Skin epidermis (tissue), 12 donors: ENCODE measurements around the gene ARID1A.
"Not testable (repeated sequence)": the region's sequence is repeated elsewhere in the genome, so short reads cannot be mapped to it uniquely, and the experiment has no call there.

Source experiments
- H3K27ac ChIP-seq, 21 experiments: fragments of 200-600 bp; sonication (generic) in 11 of 21; one replicate each; pipeline ENCODE4 v1.5.0; 2020; ENCODE audit warnings: mild to moderate bottlenecking in 3 of 21, inconsistent platforms in 2 of 21, moderate library complexity in 2 of 21
- H3K4me3 ChIP-seq, 7 experiments: fragments of 200-600 bp; sonication (generic) in 2 of 7; one replicate each; pipeline ENCODE4 v1.5.0; 2020; ENCODE audit warnings: inconsistent platforms in 2 of 7, mild to moderate bottlenecking in 2 of 7, moderate library complexity in 1 of 7

ARID1A gene

DNA sequence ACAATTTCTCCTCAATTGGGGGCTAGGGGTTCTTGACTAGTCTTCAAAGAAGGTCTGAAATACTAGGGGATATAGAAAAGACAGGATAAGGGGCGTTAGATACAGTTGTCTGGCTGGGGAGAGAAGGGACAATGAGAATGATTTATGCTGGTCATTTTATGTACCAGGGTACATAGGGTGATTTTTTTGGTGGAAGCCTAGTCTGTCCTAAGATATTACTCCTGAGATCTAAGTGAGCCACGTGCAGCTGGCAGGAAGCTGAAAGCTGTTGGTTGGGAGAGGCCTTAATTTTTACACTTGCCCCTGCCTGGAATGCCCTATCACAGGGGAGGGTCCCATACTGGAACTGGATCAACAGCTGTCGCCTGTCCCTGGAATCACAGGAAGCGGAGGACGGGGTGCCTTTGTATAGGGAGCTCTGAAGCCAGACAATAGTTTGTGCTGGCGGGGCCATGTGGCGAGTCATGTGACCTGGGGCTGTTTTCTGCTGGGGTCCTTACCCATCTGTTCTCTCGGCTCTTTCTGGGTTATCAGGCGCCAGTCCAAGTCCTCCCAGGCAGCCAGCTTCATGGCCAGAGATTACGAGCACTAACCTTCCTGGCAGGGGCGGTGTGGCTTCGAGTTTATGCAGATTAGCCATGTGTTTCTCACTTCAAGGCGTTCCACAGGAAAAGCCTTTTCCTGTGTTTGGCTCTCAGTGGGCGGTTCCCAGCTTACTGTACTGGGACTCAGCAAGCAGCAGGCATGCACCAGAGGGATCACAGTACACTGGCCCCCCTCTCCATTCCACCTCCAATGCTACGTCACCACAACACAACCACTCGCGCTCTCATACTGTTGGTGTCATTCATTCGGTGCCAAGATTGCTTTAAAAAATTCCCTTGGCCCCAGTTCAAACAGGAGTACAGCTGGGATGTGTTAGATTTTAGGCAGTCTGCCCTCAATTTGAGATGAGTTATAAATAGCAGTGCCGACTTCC lies 27.5 kb downstream of the ARID1A start:
- Histone ChIP-seq H3K4me3 (no peak overlapping the region), H3K27ac (peak overlapping the region in 11 of 21 experiments; percentile 3 to 76 (median 54))

DNA sequence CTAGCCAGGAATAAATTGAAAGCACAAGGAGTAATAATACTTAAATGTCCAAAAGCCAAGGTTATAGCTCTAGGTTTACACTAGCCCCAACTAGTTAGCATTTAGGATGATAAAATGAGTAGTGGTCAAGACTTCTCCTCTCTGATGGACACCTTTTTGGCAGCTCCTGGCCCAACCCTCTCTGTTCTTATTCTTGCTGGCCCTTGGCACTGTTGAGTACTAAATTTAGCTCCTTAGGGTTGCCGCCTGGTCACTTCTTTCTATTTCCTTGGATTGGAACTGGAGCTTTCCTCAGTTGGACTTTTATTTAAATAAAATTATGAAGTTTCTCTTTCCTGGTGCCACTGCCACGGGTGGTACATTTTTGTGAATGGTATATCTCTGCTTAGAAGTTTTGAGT lies 28.3 kb downstream of the ARID1A start:
- Histone ChIP-seq H3K4me3 (no peak overlapping the region), H3K27ac (peak overlapping the region in 3 of 21 experiments; percentile 0 to 69 (median 65))

DNA sequence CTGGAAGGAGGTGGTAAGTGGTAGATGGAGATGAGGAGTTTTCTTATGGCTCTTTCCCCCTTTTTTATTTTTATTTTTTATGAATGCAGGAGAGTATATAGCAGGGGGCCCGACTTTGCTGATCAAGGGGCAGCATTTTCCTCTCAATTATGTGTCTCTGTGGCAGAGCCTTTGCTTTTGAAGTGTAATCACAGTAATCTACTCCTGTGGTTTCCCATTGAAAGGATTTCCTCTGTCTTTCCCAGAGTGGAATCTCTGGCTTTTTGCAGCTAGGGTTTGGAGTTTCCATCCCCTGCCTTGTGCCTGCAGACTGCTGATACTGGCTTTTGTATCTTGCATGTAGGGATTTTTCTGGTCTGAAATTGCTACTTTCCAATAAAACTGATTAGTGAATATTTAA lies 29.1 kb downstream of the ARID1A start:
- H3K27ac ChIP-seq: peak overlapping the region in 1 of 21 experiments; percentile 69

DNA sequence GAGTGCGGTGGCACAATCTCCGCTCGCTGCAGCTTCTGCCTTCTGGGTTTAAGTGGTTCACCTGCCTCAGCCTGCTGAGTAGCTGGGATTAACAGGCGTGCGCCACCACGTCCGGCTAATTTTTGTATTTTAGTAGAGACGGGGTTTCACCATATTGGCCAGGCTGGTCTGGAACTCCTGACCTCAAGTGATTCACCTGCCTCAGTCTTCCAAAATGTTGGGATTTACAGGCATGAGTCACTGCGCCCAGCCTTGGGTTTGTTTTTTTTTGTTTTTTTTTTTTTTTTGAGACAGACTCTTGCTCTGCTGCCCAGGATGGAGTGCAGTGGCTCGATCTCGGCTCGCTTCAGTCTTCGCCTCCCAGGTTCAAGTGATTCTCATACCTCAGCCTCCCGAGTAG lies 30.1 kb downstream of the ARID1A start:
- H3K4me3 ChIP-seq: not testable (repeated sequence)
- peak overlapping the region in 1 of 21 experiments; percentile 28 for H3K27ac ChIP-seq

More for the DNA sequence above, 29.1 kb downstream of the ARID1A start:
- H3K4me3 ChIP-seq: no peak overlapping the region

DNA sequence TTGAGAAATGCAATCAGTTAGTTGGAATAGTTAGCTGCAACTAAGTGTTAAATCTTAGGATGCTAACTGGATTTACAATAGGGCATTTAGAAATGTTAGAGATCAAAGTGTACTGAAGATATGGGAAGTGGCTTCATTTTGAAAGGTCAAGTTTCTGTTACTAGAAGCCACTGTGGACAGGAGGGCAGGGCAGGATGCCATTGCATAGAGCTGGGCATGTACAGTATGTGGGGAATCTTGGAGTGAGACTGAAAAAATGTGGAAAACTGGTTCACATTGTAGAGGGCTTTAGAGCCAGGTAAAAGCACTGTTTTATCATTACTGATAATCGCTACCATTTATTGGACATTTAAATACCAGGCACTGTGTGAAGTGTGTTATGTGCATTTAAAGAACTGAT lies 31.0 kb downstream of the ARID1A start:
- Histone ChIP-seq H3K27ac (no peak overlapping the region), H3K4me3 (no peak overlapping the region)

DNA sequence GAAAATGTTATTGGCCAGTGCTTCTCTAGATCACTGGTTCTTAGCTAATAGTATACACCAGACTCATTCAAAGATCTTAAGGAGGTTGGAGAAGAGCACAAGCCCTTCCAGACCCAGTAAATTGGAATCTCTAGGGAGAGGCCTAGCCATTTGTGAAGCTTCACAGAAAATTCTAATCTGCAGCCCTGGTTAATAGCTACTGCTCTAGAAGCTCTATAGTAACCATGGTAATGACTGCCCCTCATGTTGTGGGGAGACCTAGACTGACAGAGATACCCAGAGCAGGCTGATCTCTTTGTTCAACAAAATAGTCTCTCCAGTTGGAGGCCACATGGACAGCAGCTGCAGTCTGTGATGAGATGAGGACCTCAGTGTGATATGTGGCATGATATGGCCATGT lies 31.7 kb downstream of the ARID1A start:
- no peak overlapping the region for H3K4me3 ChIP-seq
- peak overlapping the region in 2 of 21 experiments; percentile 29 to 46 for H3K27ac ChIP-seq

DNA sequence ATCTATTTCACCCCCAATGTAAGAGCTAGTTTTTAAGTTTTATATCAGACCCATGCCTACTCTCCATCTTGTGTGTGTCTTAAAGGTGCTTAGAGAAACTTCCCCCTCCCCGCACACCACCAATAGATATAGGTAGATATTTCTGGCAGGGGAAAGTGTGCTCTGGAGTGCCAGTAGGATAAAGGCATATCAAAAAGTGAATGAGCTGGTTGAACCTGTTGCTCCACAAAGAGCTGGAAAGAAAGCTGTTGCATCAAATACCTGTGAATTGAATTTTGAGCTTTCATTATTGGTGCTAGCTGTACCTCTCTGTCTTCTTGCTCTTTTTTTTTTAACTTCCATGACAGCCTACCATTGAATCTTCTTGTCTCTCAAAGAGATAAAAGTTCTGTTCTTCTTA lies 32.8 kb downstream of the ARID1A start:
- peak overlapping the region in 3 of 21 experiments; percentile 14 to 46 (median 24) for H3K27ac ChIP-seq

DNA sequence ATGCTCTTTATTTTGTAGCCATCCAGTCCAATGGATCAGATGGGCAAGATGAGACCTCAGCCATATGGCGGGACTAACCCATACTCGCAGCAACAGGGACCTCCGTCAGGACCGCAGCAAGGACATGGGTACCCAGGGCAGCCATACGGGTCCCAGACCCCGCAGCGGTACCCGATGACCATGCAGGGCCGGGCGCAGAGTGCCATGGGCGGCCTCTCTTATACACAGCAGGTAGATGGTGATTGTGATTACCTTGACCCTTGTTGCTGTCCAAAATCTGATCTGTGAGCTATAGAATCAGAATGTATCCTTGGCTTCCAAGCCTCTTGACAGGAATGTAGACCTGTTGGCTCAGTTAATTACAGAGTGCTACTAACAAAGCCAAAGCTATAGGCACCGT lies 33.8 kb downstream of the ARID1A start:
- Histone ChIP-seq H3K4me3 (no peak overlapping the region), H3K27ac (peak overlapping the region in 2 of 21 experiments; percentile 15 to 46)

More for the DNA sequence above, 32.8 kb downstream of the ARID1A start:
- H3K4me3 ChIP-seq: no peak overlapping the region

DNA sequence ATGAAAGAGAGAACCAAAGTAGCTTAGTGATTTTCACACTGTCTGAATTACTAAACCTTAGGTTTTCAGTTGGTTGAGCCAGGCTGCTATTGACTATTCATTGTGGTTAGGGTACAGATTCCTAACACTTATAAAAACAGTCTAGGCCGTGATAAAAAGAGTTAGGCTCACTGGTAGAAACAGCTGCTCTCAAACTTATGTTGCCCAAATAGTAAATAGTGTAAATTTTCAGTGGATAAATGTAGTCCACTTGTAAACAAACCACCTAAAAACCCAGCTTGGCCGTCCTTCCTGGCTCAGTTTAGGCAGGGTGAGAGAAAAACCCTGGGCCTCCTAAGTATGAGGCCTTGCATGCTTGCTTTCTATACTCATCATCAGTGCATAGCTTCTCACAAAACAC lies 34.9 kb downstream of the ARID1A start:
- H3K27ac ChIP-seq: no peak overlapping the region
- H3K4me3 ChIP-seq: no peak overlapping the region

DNA sequence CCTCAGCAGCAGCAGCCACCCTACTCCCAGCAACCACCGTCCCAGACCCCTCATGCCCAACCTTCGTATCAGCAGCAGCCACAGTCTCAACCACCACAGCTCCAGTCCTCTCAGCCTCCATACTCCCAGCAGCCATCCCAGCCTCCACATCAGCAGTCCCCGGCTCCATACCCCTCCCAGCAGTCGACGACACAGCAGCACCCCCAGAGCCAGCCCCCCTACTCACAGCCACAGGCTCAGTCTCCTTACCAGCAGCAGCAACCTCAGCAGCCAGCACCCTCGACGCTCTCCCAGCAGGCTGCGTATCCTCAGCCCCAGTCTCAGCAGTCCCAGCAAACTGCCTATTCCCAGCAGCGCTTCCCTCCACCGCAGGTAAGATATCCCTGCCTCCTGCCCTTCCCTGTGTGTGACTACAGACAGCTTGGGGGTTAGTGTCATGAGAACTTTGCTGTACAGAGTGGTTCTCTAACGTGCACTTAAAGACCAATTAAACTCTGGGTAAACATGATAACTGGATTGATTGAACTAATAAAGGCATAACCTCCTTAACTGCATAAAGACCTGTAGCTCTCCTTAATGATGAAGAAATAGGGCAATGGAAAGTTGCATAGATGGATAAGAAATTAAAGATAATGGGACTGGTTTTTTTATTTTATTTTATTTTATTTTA lies 35.6 kb downstream of the ARID1A start:
- H3K4me3 ChIP-seq: no peak overlapping the region
- H3K27ac ChIP-seq: no peak overlapping the region

DNA sequence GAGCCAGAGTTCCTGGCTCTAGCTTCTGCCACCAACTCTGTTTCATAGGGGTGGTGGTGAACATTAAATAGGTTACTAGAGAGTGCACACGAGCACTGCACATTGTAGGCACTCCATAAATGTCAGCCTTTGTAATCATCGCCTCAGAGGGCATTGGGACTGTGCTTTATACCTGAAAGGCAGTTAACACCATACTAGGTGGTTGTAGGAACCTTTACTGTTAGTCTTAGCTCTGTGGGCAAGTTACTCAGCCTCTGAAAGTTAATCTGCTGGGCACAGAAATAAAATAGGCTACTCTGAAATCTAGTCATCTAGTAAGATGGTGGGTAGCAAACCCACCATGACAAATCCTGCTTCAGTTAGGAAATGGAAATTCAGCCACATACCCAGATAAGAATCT lies 37.6 kb downstream of the ARID1A start:
- no peak overlapping the region for H3K4me3 ChIP-seq
- peak overlapping the region in 2 of 21 experiments; percentile 2 to 23 for H3K27ac ChIP-seq

DNA sequence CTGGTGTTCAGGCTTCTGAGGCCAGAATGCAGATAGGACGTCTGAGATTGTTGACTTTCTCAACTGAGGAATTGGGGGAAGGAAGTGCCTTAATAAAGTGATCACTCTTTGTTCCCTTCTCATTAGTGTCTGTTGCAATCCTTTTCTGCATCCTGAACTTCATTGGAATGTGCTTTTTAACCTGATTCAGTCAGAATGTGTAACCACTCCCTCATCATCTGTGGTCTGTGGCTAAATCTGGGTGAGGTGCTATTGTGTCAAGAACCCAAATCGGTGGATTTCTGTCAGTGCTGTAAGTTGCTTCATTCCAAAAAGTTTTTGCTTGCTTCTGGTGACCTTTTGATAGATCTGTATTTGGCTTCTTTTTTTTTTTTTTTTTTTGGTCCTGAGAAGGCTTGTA lies 38.2 kb downstream of the ARID1A start:
- H3K4me3 ChIP-seq: no peak overlapping the region
- peak overlapping the region in 2 of 21 experiments; percentile 2 to 23 for H3K27ac ChIP-seq

DNA sequence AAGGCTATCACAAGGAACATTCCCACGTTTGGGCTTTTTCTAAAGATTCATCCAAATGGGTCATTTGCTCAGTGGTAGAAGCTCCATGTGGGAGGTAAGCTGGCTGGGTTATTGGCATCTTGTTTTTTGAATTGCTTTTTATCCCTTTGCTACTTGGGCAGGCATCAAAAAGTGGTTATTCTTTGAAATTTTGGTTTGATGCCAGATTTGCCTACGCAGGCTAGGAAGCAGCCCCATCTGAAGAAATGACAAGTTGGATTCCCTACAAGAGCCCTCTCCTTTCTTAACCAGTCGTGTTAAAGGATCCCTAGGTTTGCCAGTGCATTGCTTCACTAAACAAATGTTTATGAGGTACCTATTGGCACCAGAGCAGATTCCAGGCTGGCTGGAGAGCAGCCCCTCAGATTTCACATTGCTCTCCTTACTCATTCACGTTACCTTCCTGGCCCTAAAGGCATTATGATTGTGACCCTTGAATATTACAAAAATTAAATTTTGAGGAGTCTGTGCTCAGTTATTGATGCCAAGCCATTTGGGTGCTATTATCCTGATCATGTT lies 38.8 kb downstream of the ARID1A start:
- H3K27ac ChIP-seq: no peak overlapping the region
- H3K4me3 ChIP-seq: no peak overlapping the region

DNA sequence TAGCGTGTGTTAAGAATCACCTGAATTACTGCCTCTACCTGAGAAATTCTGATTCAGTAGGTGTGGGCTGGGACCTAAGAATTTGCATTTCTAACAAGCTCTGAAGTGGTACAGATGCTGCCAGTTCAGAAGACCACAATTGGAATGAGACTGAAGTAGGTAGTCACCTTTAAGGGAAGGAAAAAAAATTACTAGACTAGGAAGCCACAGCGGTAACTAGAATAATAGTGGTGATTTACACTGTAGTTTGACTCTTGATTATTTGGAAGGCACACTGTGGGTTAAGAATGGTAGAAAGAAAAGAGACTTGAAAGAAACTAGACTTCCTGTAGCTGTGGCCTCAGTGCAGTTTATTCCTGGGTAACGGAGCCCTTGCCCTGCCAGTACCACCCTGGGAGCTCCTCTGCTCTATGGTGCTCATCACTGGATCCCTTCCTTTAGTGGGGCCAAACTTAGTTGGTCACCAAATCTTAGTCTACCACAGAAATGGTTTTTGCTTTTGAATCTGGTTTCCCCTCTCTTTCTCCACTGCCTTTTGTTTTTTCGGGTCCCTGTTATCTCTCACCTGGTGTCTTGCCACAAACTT lies 43.6 kb downstream of the ARID1A start:
- no peak overlapping the region for H3K4me3 ChIP-seq
- peak overlapping the region in 9 of 21 experiments; percentile 5 to 51 (median 27) for H3K27ac ChIP-seq

DNA sequence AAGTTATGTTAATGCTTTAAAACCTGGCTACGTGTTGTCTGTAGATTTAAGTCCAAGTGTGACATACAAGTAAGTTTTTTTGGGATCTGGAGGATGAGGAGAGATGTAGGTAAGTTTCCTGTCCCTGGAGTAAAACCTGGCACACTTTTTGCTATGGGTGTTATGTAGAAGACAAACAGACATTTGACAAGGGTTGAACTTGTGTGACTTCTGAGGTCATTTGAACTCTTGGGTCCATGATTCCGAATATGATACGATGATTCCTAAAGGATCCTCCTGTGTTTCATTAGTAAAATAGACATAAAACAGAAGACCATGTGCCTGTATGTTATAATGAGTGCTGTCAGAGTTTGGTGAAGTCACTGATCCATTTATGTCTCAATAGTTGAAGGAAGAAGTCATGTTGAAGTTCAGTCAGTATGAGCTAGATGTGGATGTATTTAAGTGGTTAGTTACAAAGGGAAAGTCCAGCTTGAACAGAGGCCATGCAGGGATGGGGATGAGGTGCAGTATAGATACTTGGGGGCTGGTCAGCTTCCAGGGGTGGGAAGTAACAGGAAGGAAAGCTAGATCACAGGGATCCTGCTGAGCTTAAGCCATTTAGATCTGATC lies 44.3 kb downstream of the ARID1A start:
- Histone ChIP-seq H3K27ac (peak overlapping the region in 5 of 21 experiments; percentile 8 to 51 (median 27)), H3K4me3 (no peak overlapping the region)

DNA sequence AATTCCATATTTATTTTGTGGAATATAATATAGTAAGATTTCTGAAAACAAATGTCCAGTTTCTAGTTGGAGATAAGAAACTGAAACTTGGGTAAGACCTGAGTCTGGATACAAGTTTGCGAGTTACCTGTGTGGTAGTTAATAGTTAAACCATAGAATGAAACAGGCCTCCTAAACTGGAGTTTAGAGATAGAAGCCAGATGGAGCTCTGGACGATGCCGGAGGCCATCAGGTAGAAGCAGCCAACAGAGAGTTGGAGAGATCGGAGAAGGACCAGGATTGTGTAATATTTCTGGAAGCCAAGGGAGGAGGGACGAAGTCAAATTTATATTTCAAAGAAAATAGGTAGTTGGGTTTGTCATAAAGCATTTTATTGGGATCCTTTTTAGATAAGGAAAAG lies 45.1 kb downstream of the ARID1A start:
- no peak overlapping the region for H3K4me3 ChIP-seq
- peak overlapping the region in 1 of 21 experiments; percentile 6 for H3K27ac ChIP-seq

DNA sequence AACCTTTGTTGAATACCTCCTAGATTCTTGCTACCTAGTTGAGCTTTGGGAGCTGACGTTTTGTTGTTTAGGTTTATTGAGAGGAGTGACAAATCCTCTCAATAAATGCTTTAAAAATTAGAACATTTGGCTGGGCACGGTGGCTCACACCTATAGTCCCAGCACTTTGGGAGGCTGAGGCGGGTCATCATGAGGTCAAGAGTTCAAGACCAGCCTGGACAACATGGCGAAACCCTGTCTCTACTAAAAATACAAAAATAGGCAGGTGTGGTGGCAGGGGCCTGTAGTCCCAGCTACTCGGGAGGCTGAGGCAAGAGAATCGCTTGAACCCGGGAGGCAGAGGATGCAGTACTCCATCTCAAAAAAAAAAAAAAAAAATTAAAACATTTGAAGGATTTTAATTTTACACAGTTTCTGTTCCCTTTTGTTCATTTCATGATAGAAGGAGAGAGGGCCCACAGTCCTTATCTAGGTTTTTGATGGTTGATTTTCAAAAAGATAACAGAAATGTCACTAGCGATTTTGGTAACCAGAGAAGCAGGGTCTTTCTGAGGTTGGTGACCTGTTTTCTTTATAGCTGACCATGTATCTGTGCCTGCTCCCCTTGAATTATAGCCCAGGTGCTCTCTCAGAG lies 47.7 kb downstream of the ARID1A start:
- Histone ChIP-seq H3K27ac (peak overlapping the region in 15 of 21 experiments; percentile 4 to 86 (median 67)), H3K4me3 (no peak overlapping the region)

DNA sequence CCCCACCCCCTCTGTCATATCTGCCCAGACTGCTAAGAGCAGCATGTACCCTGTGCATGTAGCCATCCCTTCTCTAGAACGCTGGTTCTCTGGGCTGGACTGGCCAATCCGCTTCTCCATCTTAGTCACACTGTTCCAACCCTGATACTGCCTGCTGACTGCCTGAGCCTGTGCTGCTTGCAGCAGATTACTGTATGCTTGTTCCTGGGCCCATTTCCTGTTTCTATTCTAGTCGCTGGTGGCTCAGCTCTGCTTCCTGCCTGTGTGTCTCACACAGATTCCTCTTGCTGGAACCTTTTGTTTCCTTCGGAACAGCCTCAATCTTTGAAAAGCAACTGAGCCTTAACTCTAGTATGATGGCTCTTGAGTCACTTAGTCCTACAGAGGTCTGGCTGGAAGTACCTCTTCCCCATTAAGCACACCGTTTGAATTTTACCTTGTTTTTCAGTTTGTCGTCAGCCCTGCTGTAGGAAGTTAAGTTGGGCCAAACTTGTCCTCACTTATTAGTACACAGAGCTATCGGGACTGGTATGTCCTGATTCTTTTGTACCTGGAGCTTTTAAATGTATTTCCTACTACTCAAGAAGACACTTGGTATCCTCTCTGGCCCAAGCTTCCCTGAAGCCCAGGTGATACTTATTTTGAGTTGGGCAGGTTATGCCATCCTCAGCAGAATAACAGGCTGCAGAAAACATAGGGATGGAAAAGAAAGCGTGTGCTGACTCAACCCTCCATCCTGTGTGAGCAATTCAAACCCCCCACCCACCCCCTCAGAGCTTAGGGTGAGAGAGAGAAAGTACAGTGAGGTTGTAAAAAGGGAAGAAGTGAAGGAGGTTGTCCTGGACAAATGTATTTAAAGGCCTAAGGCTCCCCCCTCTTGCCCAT lies 48.5 kb downstream of the ARID1A start:
- H3K4me3 ChIP-seq: no peak overlapping the region

More for the DNA sequence above, 48.5 kb downstream of the ARID1A start:
- H3K27ac ChIP-seq: peak overlapping the region in 19 of 21 experiments; percentile 1 to 86 (median 71)
